Heart left ventricle (tissue), 16 donors: ENCODE results near the gene SLC2A4RG. TPM values are rescaled to one million over a fixed set of nuclear protein-coding genes. Genes with fewer than 3 reads are reported as not detected.
A peak's percentile ranks its signal among the peaks of the same experiment; 100 is the strongest.
"Not testable (repeated sequence)": the region's sequence is repeated elsewhere in the genome, so short reads cannot be mapped to it uniquely, and the experiment has no call there.

Experiments used
- ATAC-seq, 4 donors: fragments of 200-7000 bp; cut with Tn5 transposase; one replicate each; pipeline ENCODE4 v1.9.1; 2020 to 2022; ENCODE audit warnings: moderate library complexity in 4 of 4, mild to moderate bottlenecking in 3 of 4, moderate number of reproducible peaks in 1 of 4
- DNase-seq, 5 donors: peaks; one replicate each; pipeline ENCODE4 v3.0.0-alpha.2; 2020
- H3K27ac ChIP-seq, 12 donors: fragments of 200-600 bp; sonication (generic) in 4 of 12; one replicate each; pipeline versions ENCODE4 v1.5.0 to v1.8.0; 2016 to 2022; ENCODE audit warnings: mild to moderate bottlenecking in 2 of 12
- H3K27me3 ChIP-seq, 9 donors: fragments of 200-600 bp; sonication (generic) in 2 of 9; one replicate each; pipeline versions ENCODE4 v1.5.1 to v1.8.0; 2016 to 2022; ENCODE audit warnings: mild to moderate bottlenecking in 3 of 9
- H3K36me3 ChIP-seq, 9 donors: fragments of 200-600 bp; sonication (generic) in 2 of 9; one replicate each; pipeline versions ENCODE4 v1.5.0 to v1.8.0; 2018 to 2022; ENCODE audit warnings: mild to moderate bottlenecking in 2 of 9
- H3K4me1 ChIP-seq, 12 donors: fragments of 200-600 bp; sonication (generic) in 4 of 12; one replicate each; pipeline versions ENCODE4 v1.5.0 to v1.8.0; 2016 to 2022; ENCODE audit warnings: mild to moderate bottlenecking in 3 of 12
- H3K4me3 ChIP-seq, 12 donors: fragments of 200-600 bp; sonication (generic) in 4 of 12; one replicate each; pipeline versions ENCODE4 v1.5.0 to v1.8.0; 2017 to 2022; ENCODE audit warnings: mild to moderate bottlenecking in 9 of 12, moderate library complexity in 4 of 12
- H3K9me3 ChIP-seq, 12 donors: fragments of 200-600 bp; sonication (generic) in 4 of 12; one replicate each; pipeline versions ENCODE4 v1.5.0 to v1.8.0; 2016 to 2022; ENCODE audit warnings: mild to moderate bottlenecking in 1 of 12
- CTCF ChIP-seq, 12 donors: fragments of 200-600 bp; sonication (generic) in 4 of 12; IDR thresholded peaks; one replicate each; pipeline versions ENCODE4 v1.5.0 to v1.8.0; 2018 to 2022; ENCODE audit warnings: antibody characterized with exemption in 12 of 12, mild to moderate bottlenecking in 5 of 12
- POLR2A ChIP-seq, 2 donors: fragments of 450-650 bp; IDR thresholded peaks; one replicate each; pipeline ENCODE4 v1.6.1; 2017; ENCODE audit warnings: antibody characterized with exemption in 2 of 2, mild to moderate bottlenecking in 2 of 2, moderate library complexity in 2 of 2
- WGBS, 4 donors: extraction: QIAGEN DNeasy Blood & Tissue Kit in 2 of 4; methylation state at CpG; one replicate each; pipeline versions ENCODE4 v1.1.5 to v1.1.7; 2013 to 2018; 5-methylcytosine and 5-hydroxymethylcytosine counted together
- intact Hi-C, 10 donors: fragments of 100-400 bp; cut with DNase I; formaldehyde crosslinking; loops; one replicate each; pipeline versions ENCODE4 v1.11.1 to v1.14.2; 2022
- polyA plus RNA-seq, 2 donors: library from polyadenylated mRNA; stranded (reverse); fragments of 200-250 nt; gene quantifications; one replicate each; pipeline ENCODE4 v1.2.3, GENCODE V29; 2013
- total RNA-seq, 9 donors: library from RNA; depleted of rRNA in 2 of 9; stranded (reverse); fragments of >200 nt in 2 of 9; fragmentation: NEBNext Ultra II Directional in 3 of 9; extraction: Animal tissue kit (Norgen Biotek cat#: 25700) in 3 of 9; gene quantifications; one replicate each; pipeline versions ENCODE4 v1.1.0 to v1.2.4, GENCODE V29; 2016 to 2023
- donor health status: ischemic (EF 13 %, LVEDD 7.1; RV severe dilation, severe dysfunction).
- donor health status: healthy with polysubstance abuse.
- donor health status: DM: no; HTN: yes; CAD: no.
- donor health status: DM: no; HTN: no; CAD: no.
- donor health status: ischemic (EF 25% LVEDD 6.9; RV normal size, moderate dysfunction).
- donor health status: ischemic (EF 25% LVEDD 5.7; RV mildly dilated, moderate dysfunction).
- donor health status: healthy.
- donor health status: DM: yes; HTN: yes; CAD: no.
- donor health status: ischemic (EF 35%, LVEDD 5.7; RV mildly dilated, moderate dysfunction).
- donor health status: nonischemic (EF 11% LVEDD 7.7; RV severe dilation, severe dysfunction).
- donor health status: DM: yes; HTN: yes; CAD: no.
- donor health status: PGD.
- donor health status: ischemic (EF 29% LVEDD 5.4; RV normal size, mild dysfunction).
- donor health status: nonischemic (EF 23%, LVEDD 6.1; RV moderate dilation, normal function).

Gene SLC2A4RG
- total and polyA plus RNA-seq, 11 donors, result 18.3 to 82.5 (median 70.7) TPM

- Histone ChIP-seq H3K4me1 (peaks cover 0 to 38% (median 15%) of the 10 kb centered on the region in 12 donors), H3K27ac (peak overlapping the region in 1 of 12 donors; percentile 24), H3K9me3 (no peaks in the 10 kb centered on the region), H3K4me3 (peak overlapping the region in 2 of 12 donors; percentile 12 to 24), H3K27me3 (no peaks in the 10 kb centered on the region), H3K36me3 (peaks cover 0 to 37% (median 11%) of the 10 kb centered on the region in 9 donors)
- ATAC-seq, result peak in 1 of 4 donors; percentile 41
- intact Hi-C loops, result loop anchor here in 2 of 10 donors (10.0 kb wide), 1 partner anchor 199 kb away; the partner anchor contains the start of gene SAMD10 (in 2 of the 2)
- peak; percentile 55 to 80 (median 66) for TF ChIP-seq CTCF (IDR thresholded peaks at IDR 0.05)
- no peak for TF ChIP-seq POLR2A (IDR thresholded peaks at IDR 0.05)
- 43 to 68% (median 53%) methylated on average over 39 to 67 of the region's 67 CpGs for WGBS, 4 donors
- DNase-seq, result peak in 2 of 5 donors; percentile 44 to 69
Measured at GRCh38 chr20:63775096-63775978, 35.8 kb downstream of the SLC2A4RG start.

GRCh38 chr20:63776875-63777274, 37.3 kb downstream of the SLC2A4RG start:
- not testable (repeated sequence) for H3K9me3 ChIP-seq, H3K27me3 ChIP-seq, H3K4me3 ChIP-seq, ATAC-seq, H3K27ac ChIP-seq
- intact Hi-C loops, result loop anchor here in 2 of 10 donors (10.0 kb wide), 1 partner anchor 198 kb away; the partner anchor contains the start of gene SAMD10 (in 2 of the 2)
- 90 to 92% (median 91%) methylated on average over 23 of the region's 23 CpGs for WGBS, 4 donors
- peak in 1 of 5 donors; percentile 6 for DNase-seq
- peaks cover 0 to 36% (median 14%) of the 10 kb centered on the region in 12 donors for H3K4me1 ChIP-seq
- H3K36me3 ChIP-seq, result peaks cover 0 to 27% (median 6%) of the 10 kb centered on the region in 9 donors

DNA sequence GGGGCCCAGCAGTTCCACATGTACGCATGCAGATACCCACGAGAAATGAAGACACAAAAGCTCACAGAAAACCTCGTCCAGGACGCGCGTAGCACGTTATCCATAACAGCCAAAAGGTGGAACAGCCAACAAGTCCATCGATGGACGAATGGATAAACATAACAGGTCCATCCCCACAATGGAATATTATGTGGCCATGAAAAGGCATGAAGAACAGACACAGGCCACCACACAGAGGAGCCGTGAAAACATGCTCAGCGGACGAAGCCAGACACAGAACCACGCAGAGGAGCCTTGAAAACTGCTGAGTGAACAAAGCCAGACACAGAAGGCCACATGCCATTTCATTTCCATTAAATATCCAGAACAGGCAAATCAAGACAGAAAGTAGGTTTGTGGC, 38.0 kb downstream of the SLC2A4RG start:
- H3K27ac ChIP-seq, result no peak overlapping the region
- intact Hi-C loops, result loop anchor here in 2 of 10 donors (10.0 kb wide), 1 partner anchor 197 kb away; the partner anchor contains the start of gene SAMD10 (in 2 of the 2)
- DNase-seq (peak in 2 of 5 donors; percentile 9 to 20), ATAC-seq (no peak)
- WGBS, 4 donors, result 96 to 97% (median 97%) methylated on average over 13 of the region's 13 CpGs
- H3K9me3 ChIP-seq, result no peaks in the 10 kb centered on the region
- H3K36me3 ChIP-seq, result peaks cover 0 to 27% (median 6%) of the 10 kb centered on the region in 9 donors
- TF ChIP-seq CTCF (IDR thresholded peaks at IDR 0.05) (no peak), POLR2A (IDR thresholded peaks at IDR 0.05) (no peak)
- peaks cover 0 to 30% (median 8%) of the 10 kb centered on the region in 12 donors for H3K4me1 ChIP-seq
- H3K27me3 ChIP-seq, result no peaks in the 10 kb centered on the region
- H3K4me3 ChIP-seq, result no peak overlapping the region

DNA sequence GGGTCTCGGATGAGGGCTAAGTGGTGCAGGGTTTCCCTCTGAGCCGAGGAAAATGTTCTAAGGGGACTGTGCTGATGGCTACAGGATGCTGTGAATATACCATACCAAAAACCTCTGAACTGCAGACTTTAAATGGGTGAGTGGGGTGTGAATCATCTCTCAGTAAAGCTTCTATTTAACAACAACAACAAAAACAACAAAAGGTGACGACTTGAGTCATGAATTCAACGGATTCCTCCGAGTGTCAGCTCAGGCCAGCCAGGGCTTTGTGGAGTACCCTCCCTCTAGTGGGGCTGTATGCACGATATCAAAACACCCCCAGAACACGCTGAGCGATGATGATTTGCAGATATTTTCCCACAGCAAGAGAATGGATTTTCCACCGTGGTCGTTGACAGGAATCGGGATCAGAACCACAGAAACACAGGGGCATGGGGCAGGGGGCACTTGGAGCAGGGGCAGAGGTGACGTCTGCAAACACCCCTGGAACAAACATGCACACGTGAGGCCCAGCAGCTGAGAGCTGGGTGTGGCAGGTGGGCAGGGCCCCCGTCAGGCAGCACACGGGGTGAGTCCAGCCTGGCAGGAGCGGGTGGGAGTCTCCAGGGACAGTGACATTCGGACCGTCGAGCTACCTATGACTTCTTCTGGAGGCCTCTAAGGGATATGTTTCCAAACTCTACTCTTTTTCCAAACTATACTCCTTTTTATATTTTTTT, 38.6 kb downstream of the SLC2A4RG start:
- 56 to 67% (median 61%) methylated on average over 18 to 19 of the region's 19 CpGs for WGBS, 4 donors
- Histone ChIP-seq H3K27me3 (no peaks in the 10 kb centered on the region), H3K36me3 (peaks cover 0 to 27% (median 6%) of the 10 kb centered on the region in 9 donors), H3K27ac (no peak overlapping the region), H3K4me3 (no peak overlapping the region), H3K9me3 (no peaks in the 10 kb centered on the region), H3K4me1 (peaks cover 0 to 24% (median 3%) of the 10 kb centered on the region in 12 donors)
- ATAC-seq (no peak), DNase-seq (peak in 2 of 5 donors; percentile 18 to 23)
- no peak for TF ChIP-seq CTCF (IDR thresholded peaks at IDR 0.05)
- no peak for TF ChIP-seq POLR2A (IDR thresholded peaks at IDR 0.05)
- intact Hi-C loops, result loop anchor here in 2 of 10 donors (10.0 kb wide), 1 partner anchor 197 kb away; the partner anchor contains the start of gene SAMD10 (in 2 of the 2)
